A549 (cell line): ENCODE measurements around the gene ADPRHL1. TPM values are rescaled to one million over a fixed set of nuclear protein-coding genes. Genes with fewer than 3 reads are reported as not detected.
A peak's percentile ranks its signal among the peaks of the same experiment; 100 is the strongest.

Experiments
- ATAC-seq, 2 experiments: fragments of 200-7000 bp in 1 of 2; fragments of >200 bp in 1 of 2; cut with Nextera tagmentation in 1 of 2; cut with Tn5 transposase in 1 of 2; 3 replicates each; pipeline versions ENCODE4 v1.8.0 to v1.9.1; 2018 to 2020; ENCODE audit warnings: mild to moderate bottlenecking in 1 of 2, moderate library complexity in 1 of 2
- CTCF ChIA-PET: fragments of 300-600 bp; sonication (Branson Sonifier 250); formaldehyde crosslinking; extraction: SDS; loops from one replicate; lab custom pipeline; 2021; ENCODE audit warnings: antibody characterized with exemption, inconsistent platforms; lab: Yijun Ruan, JAX
- POLR2A ChIA-PET: fragments of 350-600 bp; formaldehyde crosslinking; extraction: SDS; loops from one replicate; lab custom pipeline; 2021; ENCODE audit warnings: antibody characterized with exemption, inconsistent platforms; lab: Yijun Ruan, JAX
- DNase-seq, 2 experiments: peaks; one replicate each; pipeline versions ENCODE4 v3.0.0 to v3.0.0-alpha.2; 2011 to 2016; ENCODE audit warnings: low read depth in 1 of 2, low spot score in 1 of 2
- FAIRE-seq: peaks from 2 replicates; lab custom pipeline; 2011; peaks lifted over from hg19 to GRCh38; lab: Jason Lieb, UNC
- H3K27ac ChIP-seq, 2 experiments: fragments of >200 bp; sonication (Bioruptor Twin); formaldehyde crosslinking; 3 replicates each; pipeline ENCODE4 v1.5.1; 2016 to 2017
- H3K4me1 ChIP-seq: fragments of >200 bp; sonication (Bioruptor Twin); formaldehyde crosslinking; 3 replicates; pipeline ENCODE4 v1.6.1; 2016
- H3K4me2 ChIP-seq: fragments of >200 bp; sonication (Bioruptor Twin); formaldehyde crosslinking; 3 replicates; pipeline ENCODE4 v1.6.1; 2016
- H3K4me3 ChIP-seq: fragments of >200 bp; sonication (Bioruptor Twin); formaldehyde crosslinking; 3 replicates; pipeline ENCODE4 v1.5.1; 2016
- H3K9me3 ChIP-seq: fragments of >200 bp; sonication (Bioruptor Twin); formaldehyde crosslinking; 3 replicates; pipeline ENCODE4 v1.6.1; 2016
- CHD2 ChIP-seq: fragments of 150-350 bp; IDR thresholded peaks from 2 replicates; pipeline ENCODE4 v1.6.1; 2014; ENCODE audit warnings: low read length; ENCODE audit not compliant: partially characterized antibody
- CHD4 ChIP-seq: fragments of 200-600 bp; sonication (generic); IDR thresholded peaks from 2 replicates; pipeline ENCODE4 v1.6.1; 2016; ENCODE audit warnings: antibody characterized with exemption, mild to moderate bottlenecking, borderline replicate concordance
- EHF ChIP-seq: fragments of 250-450 bp; sonication (Bioruptor Pico); IDR thresholded peaks from 2 replicates; pipeline ENCODE4 v1.5.0; 2020; ENCODE audit warnings: mild to moderate bottlenecking
- FOSB ChIP-seq: fragments of 250-450 bp; sonication (Bioruptor Pico); IDR thresholded peaks from 2 replicates; pipeline ENCODE4 v1.5.0; 2020; ENCODE audit warnings: mild to moderate bottlenecking, moderate library complexity
- FOXS1 ChIP-seq: fragments of 250-450 bp; sonication (Bioruptor Pico); IDR thresholded peaks from 2 replicates; pipeline ENCODE4 v1.5.0; 2020; ENCODE audit warnings: mild to moderate bottlenecking, moderate library complexity
- HOXB5 ChIP-seq: fragments of 250-450 bp; sonication (Bioruptor Pico); IDR thresholded peaks from 2 replicates; pipeline ENCODE4 v1.5.0; 2020; ENCODE audit warnings: mild to moderate bottlenecking, moderate library complexity
- JUN ChIP-seq, 2 experiments: fragments of >200 bp; sonication (Bioruptor Twin); formaldehyde crosslinking; IDR thresholded peaks; 2 replicates in 1 of 2; 3 replicates in 1 of 2; pipeline ENCODE4 v1.6.1; 2016 to 2017
- JUNB ChIP-seq: fragments of >200 bp; sonication (Bioruptor Twin); formaldehyde crosslinking; IDR thresholded peaks from 2 replicates; pipeline ENCODE4 v1.6.1; 2016
- POLR2AphosphoS2 ChIP-seq: conservative IDR thresholded peaks from 2 replicates; pipeline ENCODE4 v1.6.1; 2012; ENCODE audit warnings: low read length, improper control_type of control experiment, inconsistent platforms
- RARB ChIP-seq: fragments of 250-450 bp; sonication (Bioruptor Pico); IDR thresholded peaks from 2 replicates; pipeline ENCODE4 v1.8.0; 2021; ENCODE audit warnings: mild to moderate bottlenecking, moderate library complexity
- RCOR1 ChIP-seq: fragments of 150-350 bp; IDR thresholded peaks from 2 replicates; pipeline ENCODE4 v1.6.1; 2014; ENCODE audit warnings: antibody characterized with exemption, low read length, low read depth
- RFX5 ChIP-seq: fragments of 450-650 bp; IDR thresholded peaks from 2 replicates; pipeline ENCODE4 v1.7.1; 2014; ENCODE audit warnings: antibody characterized with exemption, mild to moderate bottlenecking, moderate library complexity
- TFCP2L1 ChIP-seq: fragments of 250-450 bp; sonication (Bioruptor Pico); IDR thresholded peaks from 2 replicates; pipeline ENCODE4 v1.5.0; 2021; ENCODE audit warnings: mild to moderate bottlenecking
- TP53 ChIP-seq: fragments of 250-450 bp; sonication (Bioruptor Pico); IDR thresholded peaks from 2 replicates; pipeline ENCODE4 v1.5.0; 2021; ENCODE audit warnings: mild to moderate bottlenecking, moderate library complexity
- ZSCAN20 ChIP-seq: fragments of 250-450 bp; sonication (Bioruptor Pico); IDR thresholded peaks from 2 replicates; pipeline ENCODE4 v1.8.0; 2022; ENCODE audit warnings: mild to moderate bottlenecking, moderate library complexity
- WGBS: methylation state at CpG from one replicate; pipeline ENCODE4 v1.1.6; 2017; ENCODE audit errors: missing lambda C conversion rate; 5-methylcytosine and 5-hydroxymethylcytosine counted together
- polyA plus RNA-seq, 4 experiments: library from polyadenylated mRNA; depleted of rRNA in 3 of 4; stranded (reverse); fragments of >200 nt; fragmentation: RNase III in 1 of 4; extraction: RNeasy Plus Mini Kit Qiagen cat#74134 plus additional on column Dnase treatment in 1 of 4; gene quantifications; 2 replicates in 3 of 4; 3 replicates in 1 of 4; pipeline ENCODE4 v1.2.3, GENCODE V29; 2011 to 2017
- TF ChIP-seq, protein P1 (sequence below): fragments of >200 bp; sonication (Bioruptor Twin); formaldehyde crosslinking; IDR thresholded peaks from 3 replicates; pipeline ENCODE4 v1.5.1; 2016
- TF ChIP-seq, protein P2 (sequence below): fragments of 450-650 bp; IDR thresholded peaks from 2 replicates; pipeline ENCODE4 v1.6.1; 2014; ENCODE audit warnings: antibody characterized with exemption
- TF ChIP-seq, protein P3 (sequence below): fragments of 250-450 bp; sonication (Bioruptor Pico); IDR thresholded peaks from 2 replicates; pipeline ENCODE4 v1.5.0; 2020; ENCODE audit warnings: low read depth, mild to moderate bottlenecking, moderate library complexity

The ADPRHL1 gene
- polyA plus RNA-seq, 2 of the 4 experiments (the other 2 are of a cell fraction) = 11.0 to 11.4 TPM

DNA sequence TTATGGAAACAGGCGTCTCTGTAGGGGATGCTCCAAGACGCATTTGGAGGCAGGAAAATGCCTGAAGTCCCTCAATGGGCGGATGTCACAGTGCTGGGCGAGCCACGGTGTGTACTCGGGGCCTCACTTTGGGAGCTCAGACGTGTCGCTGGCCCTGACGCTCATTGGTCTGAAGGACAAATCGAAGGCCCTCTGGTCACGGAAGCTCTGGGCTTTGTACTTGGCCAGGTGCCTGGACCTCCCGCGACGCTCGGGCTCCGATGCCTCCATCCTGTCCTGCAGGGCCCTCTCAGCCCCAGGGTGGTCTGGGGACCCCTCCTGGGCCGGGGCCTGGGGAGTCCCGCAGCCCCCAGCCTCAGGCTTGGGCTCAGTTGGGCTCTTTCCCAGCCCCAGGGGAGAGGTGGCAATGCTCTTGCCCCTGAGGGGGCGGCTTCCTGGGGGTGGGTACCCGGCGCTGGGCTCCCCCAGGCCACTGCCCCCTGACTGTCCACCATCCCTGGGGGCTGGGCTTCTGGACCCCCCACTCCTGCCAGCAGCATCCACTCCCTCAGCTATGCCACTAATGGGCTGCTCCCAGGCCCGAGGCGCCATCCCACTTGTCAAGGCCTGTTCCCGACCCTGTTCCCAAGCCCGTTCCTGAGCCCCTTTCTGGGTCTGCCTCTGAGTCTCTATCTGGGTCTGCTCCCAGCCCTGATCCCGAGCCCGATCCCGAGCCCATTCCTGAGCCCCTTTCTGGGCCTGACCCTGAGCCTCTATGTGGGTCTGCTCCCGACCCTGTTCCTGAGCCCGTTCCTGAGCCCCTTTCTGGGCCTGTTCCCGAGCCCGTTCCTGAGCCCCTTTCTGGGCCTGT, 49.8 kb downstream of the ADPRHL1 start:
- CTCF ChIA-PET = interaction anchor here (0.6 to 1.5 kb wide), 2 partner anchors 10 to 314 kb away, joined by 3 to 5 read pairs; no protein-coding TSS in a partner anchor
- FAIRE-seq (no peak), ATAC-seq (no peak), DNase-seq (no peak)
- no peak for TF ChIP-seq CHD2
- TF ChIP-seq FOXS1 = no peak
- TF ChIP-seq, protein P1, sequence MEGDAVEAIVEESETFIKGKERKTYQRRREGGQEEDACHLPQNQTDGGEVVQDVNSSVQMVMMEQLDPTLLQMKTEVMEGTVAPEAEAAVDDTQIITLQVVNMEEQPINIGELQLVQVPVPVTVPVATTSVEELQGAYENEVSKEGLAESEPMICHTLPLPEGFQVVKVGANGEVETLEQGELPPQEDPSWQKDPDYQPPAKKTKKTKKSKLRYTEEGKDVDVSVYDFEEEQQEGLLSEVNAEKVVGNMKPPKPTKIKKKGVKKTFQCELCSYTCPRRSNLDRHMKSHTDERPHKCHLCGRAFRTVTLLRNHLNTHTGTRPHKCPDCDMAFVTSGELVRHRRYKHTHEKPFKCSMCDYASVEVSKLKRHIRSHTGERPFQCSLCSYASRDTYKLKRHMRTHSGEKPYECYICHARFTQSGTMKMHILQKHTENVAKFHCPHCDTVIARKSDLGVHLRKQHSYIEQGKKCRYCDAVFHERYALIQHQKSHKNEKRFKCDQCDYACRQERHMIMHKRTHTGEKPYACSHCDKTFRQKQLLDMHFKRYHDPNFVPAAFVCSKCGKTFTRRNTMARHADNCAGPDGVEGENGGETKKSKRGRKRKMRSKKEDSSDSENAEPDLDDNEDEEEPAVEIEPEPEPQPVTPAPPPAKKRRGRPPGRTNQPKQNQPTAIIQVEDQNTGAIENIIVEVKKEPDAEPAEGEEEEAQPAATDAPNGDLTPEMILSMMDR = no peak
- TF ChIP-seq JUN (IDR thresholded peaks at IDR 0.05) = no peak
- TF ChIP-seq FOSB (CRISPR knock-in tag) = no peak
- no peak for TF ChIP-seq HOXB5 (CRISPR knock-in tag)
- no peak for TF ChIP-seq CHD4
- TF ChIP-seq RCOR1 = no peak
- TF ChIP-seq TP53 (CRISPR knock-in tag) = no peak
- TF ChIP-seq JUNB = no peak
- TF ChIP-seq, protein P2, sequence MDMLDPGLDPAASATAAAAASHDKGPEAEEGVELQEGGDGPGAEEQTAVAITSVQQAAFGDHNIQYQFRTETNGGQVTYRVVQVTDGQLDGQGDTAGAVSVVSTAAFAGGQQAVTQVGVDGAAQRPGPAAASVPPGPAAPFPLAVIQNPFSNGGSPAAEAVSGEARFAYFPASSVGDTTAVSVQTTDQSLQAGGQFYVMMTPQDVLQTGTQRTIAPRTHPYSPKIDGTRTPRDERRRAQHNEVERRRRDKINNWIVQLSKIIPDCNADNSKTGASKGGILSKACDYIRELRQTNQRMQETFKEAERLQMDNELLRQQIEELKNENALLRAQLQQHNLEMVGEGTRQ = no peak
- TF ChIP-seq RFX5 = no peak
- TF ChIP-seq EHF (CRISPR knock-in tag) = no peak
- no peak for TF ChIP-seq RARB
- no peak for TF ChIP-seq ZSCAN20
- TF ChIP-seq TFCP2L1 (CRISPR knock-in tag) = no peak
- TF ChIP-seq, protein P3, sequence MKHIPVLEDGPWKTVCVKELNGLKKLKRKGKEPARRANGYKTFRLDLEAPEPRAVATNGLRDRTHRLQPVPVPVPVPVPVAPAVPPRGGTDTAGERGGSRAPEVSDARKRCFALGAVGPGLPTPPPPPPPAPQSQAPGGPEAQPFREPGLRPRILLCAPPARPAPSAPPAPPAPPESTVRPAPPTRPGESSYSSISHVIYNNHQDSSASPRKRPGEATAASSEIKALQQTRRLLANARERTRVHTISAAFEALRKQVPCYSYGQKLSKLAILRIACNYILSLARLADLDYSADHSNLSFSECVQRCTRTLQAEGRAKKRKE (CRISPR knock-in tag) = no peak
- WGBS = 76% methylated on average over 30 of the region's 32 CpGs
- H3K4me3 ChIP-seq = no peak overlapping the region
- no peak overlapping the region for H3K4me2 ChIP-seq
- no peaks in the 10 kb centered on the region for H3K9me3 ChIP-seq
- H3K27ac ChIP-seq = no peak overlapping the region
- POLR2A ChIA-PET = no interaction called here
- no peaks in the 10 kb centered on the region for H3K4me1 ChIP-seq

DNA sequence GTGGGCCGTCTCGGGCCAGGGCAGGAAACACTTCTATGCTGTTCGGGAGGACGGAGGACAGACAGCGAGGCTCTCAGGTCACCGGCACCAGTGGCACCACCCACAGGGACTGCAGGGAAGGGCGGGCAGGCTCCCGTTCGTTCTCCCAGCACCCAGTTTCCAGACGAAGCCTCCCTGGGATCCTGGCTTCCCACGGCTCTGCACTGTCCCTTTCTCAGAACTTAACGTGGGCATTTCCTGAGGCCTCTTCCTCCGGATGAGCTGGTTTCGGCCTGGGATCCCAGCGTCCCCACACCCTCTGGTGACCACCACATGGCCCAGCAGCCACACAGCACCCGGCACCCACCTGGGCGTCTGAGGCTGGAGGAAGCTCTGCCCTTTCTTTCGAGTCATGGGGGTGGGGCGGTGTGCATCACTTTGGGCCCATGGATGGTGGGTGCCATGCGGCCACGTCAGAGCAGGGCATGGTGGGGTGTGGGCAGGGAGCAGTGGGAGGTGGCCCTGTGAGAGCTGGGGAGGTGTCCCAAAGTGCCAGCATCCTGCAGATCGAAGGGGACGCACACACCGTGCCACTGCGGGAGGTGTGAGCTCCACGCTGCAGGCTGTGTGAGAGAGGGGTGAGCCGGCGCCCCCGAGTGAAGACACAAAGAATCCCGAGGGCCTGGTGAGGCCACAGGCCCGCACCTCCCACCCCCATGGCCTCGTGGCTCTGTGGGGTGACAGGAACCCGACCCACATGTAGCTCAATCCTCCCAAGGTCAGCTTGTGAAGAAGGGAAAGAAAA, 50.6 kb downstream of the ADPRHL1 start:
- Histone ChIP-seq H3K9me3 (no peaks in the 10 kb centered on the region), H3K4me3 (no peak overlapping the region), H3K4me1 (no peaks in the 10 kb centered on the region), H3K4me2 (no peak overlapping the region), H3K27ac (no peak overlapping the region)
- no peak for DNase-seq
- no peak for FAIRE-seq
- TF ChIP-seq POLR2AphosphoS2 (no peak), ZSCAN20 (no peak)
- TF ChIP-seq, protein P3 (CRISPR knock-in tag) = no peak
- ChIA-PET POLR2A (no interaction called here), CTCF (interaction anchor here (0.6 to 1.5 kb wide), 2 partner anchors 9 to 314 kb away, joined by 3 to 5 read pairs; no protein-coding TSS in a partner anchor)
- 57% methylated on average over 11 of the region's 33 CpGs for WGBS
- peak in 1 of 2 experiments; percentile 46; a peak in 3 of 6 replicates for ATAC-seq
